IMR-90 (cell line): ENCODE results near the gene DRAP1. TPM values are rescaled to one million over a fixed set of nuclear protein-coding genes. Genes with fewer than 3 reads are reported as not detected.

Source experiments
- ATAC-seq: fragments of 200-7000 bp; cut with Tn5 transposase; 2 replicates; pipeline ENCODE4 v1.9.1; 2020; ENCODE audit warnings: low read depth, mild to moderate bottlenecking, moderate library complexity
- Bru-seq: library from RNA; stranded (reverse); fragments of 400-500 nt; gene quantifications from one replicate; lab custom pipeline; 2021; lab: Mats Ljungman, UMichigan
- BruChase-seq, 2 experiments: library from RNA; stranded (reverse); fragments of 400-500 nt; gene quantifications; one replicate each; lab custom pipeline; 2021; lab: Mats Ljungman, UMichigan
- BruUV-seq: library from RNA; stranded (reverse); fragments of 400-500 nt; replicated peaks from 2 replicates; lab custom pipeline; 2021; lab: Mats Ljungman, UMichigan
- CTCF ChIA-PET: fragments of 300-600 bp; formaldehyde crosslinking; extraction: SDS; loops from one replicate; lab custom pipeline; 2021; ENCODE audit warnings: antibody characterized with exemption; lab: Yijun Ruan, JAX
- POLR2A ChIA-PET: fragments of 300-600 bp; sonication (Branson Sonifier 250); formaldehyde crosslinking; loops from one replicate; lab custom pipeline; 2022; ENCODE audit warnings: antibody characterized with exemption; ENCODE audit not compliant: unreplicated experiment; lab: Charles Lee
- DNase-seq: peaks from one replicate; pipeline ENCODE4 v3.0.0; 2013
- H2AFZ ChIP-seq: replicated peaks from 2 replicates; pipeline ENCODE3; 2013; ENCODE audit warnings: low read length, mild to moderate bottlenecking; ENCODE audit not compliant: poor library complexity
- H2AK5ac ChIP-seq: 2 replicates; pipeline ENCODE4 v1.6.1; 2013; ENCODE audit warnings: low read depth, low read length, inconsistent platforms
- H2AK9ac ChIP-seq: replicated peaks from 2 replicates; pipeline ENCODE3; 2013; ENCODE audit warnings: mild to moderate bottlenecking, low read depth, low read length, moderate library complexity; ENCODE audit not compliant: poor library complexity
- H2BK120ac ChIP-seq: 2 replicates; pipeline ENCODE4 v1.6.1; 2013; ENCODE audit warnings: low read depth, low read length, inconsistent platforms
- H2BK15ac ChIP-seq: 3 replicates; pipeline ENCODE4 v1.6.1; 2013; ENCODE audit warnings: low read depth, low read length, inconsistent platforms
- H2BK20ac ChIP-seq: 2 replicates; pipeline ENCODE4 v1.6.1; 2013; ENCODE audit warnings: low read depth, mild to moderate bottlenecking, inconsistent platforms, low read length, moderate library complexity
- H2BK5ac ChIP-seq: 2 replicates; pipeline ENCODE4 v1.6.1; 2013; ENCODE audit warnings: mild to moderate bottlenecking, low read depth, low read length, inconsistent platforms; ENCODE audit not compliant: poor library complexity, severe bottlenecking
- H3K14ac ChIP-seq: replicated peaks from 2 replicates; pipeline ENCODE4 v1.6.1; 2013; ENCODE audit warnings: low read depth, low read length, inconsistent platforms
- H3K18ac ChIP-seq: 2 replicates; pipeline ENCODE4 v1.6.1; 2013; ENCODE audit warnings: low read depth, low read length, control low read depth
- H3K23ac ChIP-seq: 2 replicates; pipeline ENCODE4 v1.6.1; 2013; ENCODE audit warnings: low read depth, low read length, inconsistent platforms
- H3K27ac ChIP-seq: 2 replicates; pipeline ENCODE4 v1.5.1; 2013; ENCODE audit warnings: mild to moderate bottlenecking, control low read depth, low read length; ENCODE audit not compliant: insufficient read depth
- H3K27me3 ChIP-seq: 2 replicates; pipeline ENCODE4 v1.6.1; 2013; ENCODE audit warnings: low read length; ENCODE audit not compliant: control insufficient read depth, insufficient read depth
- H3K36me3 ChIP-seq: 2 replicates; pipeline ENCODE4 v1.6.1; 2013; ENCODE audit warnings: low read length, mixed read lengths; ENCODE audit not compliant: control insufficient read depth, insufficient read depth
- H3K4ac ChIP-seq: 2 replicates; pipeline ENCODE4 v1.6.1; 2013; ENCODE audit warnings: low read depth, low read length, inconsistent platforms
- H3K4me1 ChIP-seq: 2 replicates; pipeline ENCODE4 v1.6.1; 2013; ENCODE audit warnings: low read length, mixed read lengths; ENCODE audit not compliant: control insufficient read depth, insufficient read depth
- H3K4me2 ChIP-seq: 2 replicates; pipeline ENCODE4 v1.6.1; 2013; ENCODE audit warnings: low read depth, mild to moderate bottlenecking, control low read depth, low read length, moderate library complexity
- H3K4me3 ChIP-seq: 2 replicates; pipeline ENCODE4 v1.5.1; 2013; ENCODE audit warnings: low read depth, mild to moderate bottlenecking, control low read depth, low read length, moderate library complexity; ENCODE audit not compliant: insufficient read depth
- H3K56ac ChIP-seq: 2 replicates; pipeline ENCODE4 v1.6.1; 2013; ENCODE audit warnings: low read length, inconsistent platforms; ENCODE audit not compliant: insufficient read depth; ENCODE audit errors: extremely low read depth
- H3K79me1 ChIP-seq, 2 experiments: 2 replicates each; pipeline ENCODE4 v1.6.1; 2013; ENCODE audit warnings: low read length in 2 of 2, inconsistent platforms in 1 of 2, low read depth in 1 of 2
- H3K9ac ChIP-seq: 2 replicates; pipeline ENCODE4 v1.6.1; 2013; ENCODE audit warnings: low read depth, low read length, control low read depth
- H3K9me1 ChIP-seq: 2 replicates; pipeline ENCODE4 v1.6.1; 2013; ENCODE audit warnings: low read length, inconsistent platforms; ENCODE audit not compliant: insufficient read depth
- H3K9me3 ChIP-seq: 2 replicates; pipeline ENCODE4 v1.6.1; 2013; ENCODE audit warnings: low read length; ENCODE audit not compliant: control insufficient read depth, insufficient read depth
- H4K20me1 ChIP-seq: 2 replicates; pipeline ENCODE4 v1.6.1; 2013; ENCODE audit warnings: low read length, inconsistent platforms; ENCODE audit not compliant: insufficient read depth
- H4K5ac ChIP-seq: 2 replicates; pipeline ENCODE4 v1.6.1; 2013; ENCODE audit warnings: mild to moderate bottlenecking, low read depth, low read length, control low read depth
- H4K8ac ChIP-seq, 2 experiments: 2 replicates each; pipeline ENCODE4 v1.6.1; 2013; ENCODE audit warnings: low read depth in 2 of 2, low read length in 2 of 2, control low read depth in 1 of 2, inconsistent platforms in 1 of 2
- H4K91ac ChIP-seq: 2 replicates; pipeline ENCODE4 v1.6.1; 2013; ENCODE audit warnings: low read depth, low read length, inconsistent platforms; ENCODE audit not compliant: insufficient read depth
- BHLHE40 ChIP-seq: fragments of 150-350 bp; IDR thresholded peaks from 2 replicates; pipeline ENCODE4 v1.6.1; 2016; ENCODE audit warnings: mild to moderate bottlenecking, low read depth, low read length
- CEBPB ChIP-seq: IDR thresholded peaks from 2 replicates; pipeline ENCODE4 v1.6.1; 2012; ENCODE audit warnings: low read depth, low read length, improper control_type of control experiment
- CHD1 ChIP-seq: IDR thresholded peaks from 2 replicates; pipeline ENCODE4 v1.6.1; 2012; ENCODE audit warnings: low read depth, low read length, improper control_type of control experiment
- FOS ChIP-seq: fragments of 150-350 bp; IDR thresholded peaks from 2 replicates; pipeline ENCODE4 v1.6.1; 2016; ENCODE audit warnings: low read depth, low read length
- MAFK ChIP-seq: IDR thresholded peaks from 2 replicates; pipeline ENCODE4 v1.6.1; 2012; ENCODE audit warnings: low read depth, low read length, improper control_type of control experiment
- MAZ ChIP-seq: IDR thresholded peaks from 2 replicates; pipeline ENCODE4 v1.6.1; 2012; ENCODE audit warnings: low read depth, mild to moderate bottlenecking, low read length, improper control_type of control experiment, moderate library complexity, borderline replicate concordance
- MXI1 ChIP-seq: IDR thresholded peaks from 2 replicates; pipeline ENCODE4 v1.6.1; 2012; ENCODE audit warnings: low read depth, mild to moderate bottlenecking, low read length, moderate library complexity, borderline replicate concordance
- NFE2L2 ChIP-seq: fragments of 150-350 bp; IDR thresholded peaks from 2 replicates; pipeline ENCODE4 v1.6.1; 2016; ENCODE audit warnings: low read depth, mild to moderate bottlenecking, low read length
- POLR2A ChIP-seq: IDR thresholded peaks from 2 replicates; pipeline ENCODE4 v1.6.1; 2012; ENCODE audit warnings: mild to moderate bottlenecking, low read depth, low read length
- RAD21 ChIP-seq: IDR thresholded peaks from 2 replicates; pipeline ENCODE4 v1.6.1; 2012; ENCODE audit warnings: low read length, improper control_type of control experiment
- RCOR1 ChIP-seq: IDR thresholded peaks from 2 replicates; pipeline ENCODE4 v1.6.1; 2012; ENCODE audit warnings: mild to moderate bottlenecking, low read length, improper control_type of control experiment; ENCODE audit not compliant: insufficient replicate concordance
- RFX5 ChIP-seq: IDR thresholded peaks from 2 replicates; pipeline ENCODE4 v1.8.0; 2012; ENCODE audit warnings: low read depth, mild to moderate bottlenecking, low read length, moderate library complexity
- SMC3 ChIP-seq: fragments of 150-350 bp; IDR thresholded peaks from 2 replicates; pipeline ENCODE4 v1.6.1; 2016; ENCODE audit warnings: low read depth, mild to moderate bottlenecking, antibody characterized with exemption, low read length, moderate library complexity
- USF2 ChIP-seq: fragments of 150-350 bp; IDR thresholded peaks from 2 replicates; pipeline ENCODE4 v1.6.1; 2017; ENCODE audit warnings: mild to moderate bottlenecking, antibody characterized with exemption, low read length, low read depth
- WGBS, 2 experiments: methylation state at CpG; one replicate each; pipeline versions ENCODE4 v1.1.5 to v1.1.7; 2013; ENCODE audit warnings: missing lambda C conversion rate in 2 of 2; ENCODE audit not compliant: insufficient read length in 1 of 2; ENCODE audit errors: extremely low coverage in 2 of 2; 5-methylcytosine and 5-hydroxymethylcytosine counted together
- dilution Hi-C: fragments of 300-500 bp; cut with HindIII; formaldehyde crosslinking; loops from one replicate; pipeline ENCODE4 v1.14.3; 2018; ENCODE audit warnings: low sequenced_read_pairs; ENCODE audit not compliant: unreplicated experiment
- in situ Hi-C: fragments of 300-500 bp; cut with MboI; formaldehyde crosslinking; loops from 3 replicates; pipeline ENCODE4 v1.14.3; 2019; ENCODE audit warnings: low sequenced_read_pairs, inconsistent platforms, mixed read lengths
- intact Hi-C: fragments of 100-400 bp; cut with micrococcal nuclease; formaldehyde crosslinking; loops from 2 replicates; pipeline ENCODE4 v1.10.0; 2022
- long read RNA-seq: library from polyadenylated mRNA; unstranded; transcript quantifications from one replicate; pipeline ENCODE4 v2.0.0, GENCODE V29; 2021; ENCODE audit not compliant: unreplicated experiment
- polyA plus RNA-seq, 3 experiments: library from polyadenylated mRNA; depleted of rRNA; stranded (reverse); fragments of >200 nt; gene quantifications; 2 replicates each; pipeline ENCODE4 v1.2.3, GENCODE V29; 2012; ENCODE audit warnings: low replicate concordance in 1 of 3
- total RNA-seq: library from RNA; depleted of rRNA; stranded (reverse); fragments of >200 nt; gene quantifications from 2 replicates; pipeline ENCODE4 v1.2.3, GENCODE V29; 2012; rRNA removed
- TF ChIP-seq, protein P1 (sequence below): fragments of 150-350 bp; IDR thresholded peaks from 2 replicates; pipeline ENCODE4 v1.6.1; 2016; ENCODE audit warnings: low read depth, mild to moderate bottlenecking, low read length, moderate library complexity, borderline replicate concordance

DRAP1 gene
- 237 and 339 TPM in 2 replicates for total RNA-seq
- 344 and 428 TPM in 2 replicates for polyA plus RNA-seq (2012; rRNA removed)
- polyA plus RNA-seq (2012; cell fraction: cytosol; rRNA removed): 436 and 1,014 TPM in 2 replicates
- 331 and 343 TPM in 2 replicates for polyA plus RNA-seq (2012; cell fraction: nucleus; rRNA removed; ENCODE audit: low replicate concordance)
- percentile 91 among the genes with signal in this experiment for Bru-seq, nascent RNA
- BruChase-seq, experiment 1, labeled RNA remaining after a 6-hour chase: percentile 90 among the genes with signal in this experiment
- percentile 88 among the genes with signal in this experiment for BruChase-seq, experiment 2, labeled RNA remaining after a 2-hour chase
- long read RNA-seq, transcript DRAP1-201 (7 exons, 989 nt): major isoform, 222 of 259 reads
- long read RNA-seq, transcript DRAP1-209 (4 exons, 453 nt): minor isoform, 12 of 259 reads
- long read RNA-seq, transcript DRAP1-208 (6 exons, 751 nt): minor isoform, 7 of 259 reads
- long read RNA-seq, partial matches to known transcripts: 5 of 259 reads
- long read RNA-seq, other reads (novel, unspliced or antisense): 10 of 259 reads

- peak within 1 kb of the TSS; percentile 64 to 97 for H4K8ac ChIP-seq
- peak within 1 kb of the TSS; percentile 100 for H2AK9ac ChIP-seq
- WGBS, 2 experiments: 0% methylated on average over 36 of the region's 59 CpGs; no CpG with 5 or more reads in 1 of the 2 experiments
- H3K9ac ChIP-seq: peak within 1 kb of the TSS; percentile 100
- DNase-seq (peak; percentile 97), ATAC-seq (peak; percentile 79)
- BruUV-seq: no TSS peak
- H3K4me3 ChIP-seq: peak within 1 kb of the TSS; percentile 100
- H3K23ac ChIP-seq: peak within 1 kb of the TSS; percentile 97
- H2BK120ac ChIP-seq: peak within 1 kb of the TSS; percentile 100
- dilution Hi-C loops: no loop called here
- peak within 1 kb of the TSS; percentile 96 for H2BK5ac ChIP-seq
- peak within 1 kb of the TSS; percentile 99 for H2AK5ac ChIP-seq
- in situ Hi-C loops: no loop called here
- peak within 1 kb of the TSS; percentile 99 for H4K5ac ChIP-seq
- peaks cover 42% of the 10 kb centered on the region for H3K4me1 ChIP-seq
- H3K9me3 ChIP-seq: no peaks in the 10 kb centered on the region
- H3K56ac ChIP-seq: peak within 1 kb of the TSS; percentile 93
- peak within 1 kb of the TSS; percentile 98 for H3K4ac ChIP-seq
- POLR2A ChIA-PET: no interaction called here
- peaks cover 26% of the 10 kb centered on the region for H3K9me1 ChIP-seq
- intact Hi-C loops: loop anchor here (5.0 kb wide), 1 partner anchor 43 kb away; the partner anchor contains the start of gene SART1
- peak within 1 kb of the TSS; percentile 99 for H3K18ac ChIP-seq
- peaks cover 35% of the 10 kb centered on the region for H3K36me3 ChIP-seq
- H3K14ac ChIP-seq: peak within 1 kb of the TSS; percentile 95
- no peaks in the 10 kb centered on the region for H3K27me3 ChIP-seq
- H2BK20ac ChIP-seq: peak within 1 kb of the TSS; percentile 79
- peak within 1 kb of the TSS; percentile 93 for H3K27ac ChIP-seq
- H2BK15ac ChIP-seq: peak within 1 kb of the TSS; percentile 56
- CTCF ChIA-PET: no interaction called here
- peaks cover 11% of the 10 kb centered on the region for H4K20me1 ChIP-seq
- peak within 1 kb of the TSS; percentile 94 for H2AFZ ChIP-seq
- H3K79me1 ChIP-seq: peaks cover 19 to 53% of the 10 kb centered on the region in 2 experiments
- H3K4me2 ChIP-seq: peak within 1 kb of the TSS; percentile 96
- H4K91ac ChIP-seq: peak within 1 kb of the TSS; percentile 97
- TF ChIP-seq MAFK (no peak), BHLHE40 (peak; percentile 66), RCOR1 (peak; percentile 65), POLR2A (0 out of 2 replicates have a peak, but pooled peaks have one; percentile 29), USF2 (no peak), MAZ (peak; percentile 98), NFE2L2 (0 out of 2 replicates have a peak, but pooled peaks have one; percentile 18), SMC3 (peak; percentile 52), RAD21 (peak; percentile 43), CEBPB (no peak), RFX5 (no peak), CHD1 (peak; percentile 81), FOS (peak; percentile 42; the same call in 1 of the 2 replicates), MXI1 (peak; percentile 77; the same call in 1 of the 2 replicates)
- TF ChIP-seq, protein P1, sequence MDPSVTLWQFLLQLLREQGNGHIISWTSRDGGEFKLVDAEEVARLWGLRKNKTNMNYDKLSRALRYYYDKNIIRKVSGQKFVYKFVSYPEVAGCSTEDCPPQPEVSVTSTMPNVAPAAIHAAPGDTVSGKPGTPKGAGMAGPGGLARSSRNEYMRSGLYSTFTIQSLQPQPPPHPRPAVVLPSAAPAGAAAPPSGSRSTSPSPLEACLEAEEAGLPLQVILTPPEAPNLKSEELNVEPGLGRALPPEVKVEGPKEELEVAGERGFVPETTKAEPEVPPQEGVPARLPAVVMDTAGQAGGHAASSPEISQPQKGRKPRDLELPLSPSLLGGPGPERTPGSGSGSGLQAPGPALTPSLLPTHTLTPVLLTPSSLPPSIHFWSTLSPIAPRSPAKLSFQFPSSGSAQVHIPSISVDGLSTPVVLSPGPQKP: no peak
Measured at GRCh38 chr11:65919141-65919572, at the start of gene DRAP1. TSS of gene DRAP1 (plus strand) at chr11:65919426. CDS start at chr11:65919502, 76 bp downstream.
